ENCODE data around the gene SPTBN5. TPM values are rescaled to one million over a fixed set of nuclear protein-coding genes. Genes with fewer than 3 reads are reported as not detected.

The SPTBN5 gene
- total RNA-seq, 2 donors from 2014 or later = 2.0 to 2.8 TPM

DNA sequence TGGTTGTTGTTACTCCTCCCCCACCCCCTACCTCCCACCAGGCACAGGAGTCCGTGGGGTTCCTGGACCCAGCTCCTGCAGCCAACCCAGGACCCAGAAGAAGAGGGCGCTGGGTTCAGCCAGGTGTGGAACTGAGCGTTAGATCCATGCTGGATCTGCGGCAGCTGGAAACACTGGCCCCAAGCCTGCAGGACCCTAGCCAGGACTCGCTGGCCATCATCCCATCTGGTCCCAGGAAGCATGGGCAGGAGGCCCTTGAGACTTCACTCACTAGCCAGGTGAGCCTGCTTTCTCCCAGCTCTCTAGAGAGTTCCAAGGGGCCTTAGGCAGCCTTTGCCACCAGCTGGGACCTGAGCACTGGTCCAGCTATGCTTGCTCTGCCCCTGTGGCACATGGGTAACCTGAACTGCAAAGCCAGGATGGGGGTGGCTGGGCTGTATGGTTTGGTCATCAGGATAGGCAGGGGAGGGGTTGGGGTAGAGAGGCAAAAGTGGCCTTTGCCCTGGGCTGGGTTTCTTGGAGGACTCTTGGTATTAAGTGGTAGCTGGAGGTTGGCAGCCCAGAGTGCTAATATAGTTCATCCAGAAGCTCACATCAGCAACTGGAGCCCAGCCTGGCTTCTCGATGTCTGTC, 72.9 kb downstream of the SPTBN5 start:
- Mint-ChIP-seq H3K4me3 (no peak overlapping the region), H3K36me3 (ENCODE audit: low read depth) (peaks cover 27% of the 10 kb centered on the region), H3K9me3 (no peaks in the 10 kb centered on the region), H3K27me3 (ENCODE audit: insufficient read depth) (no peaks in the 10 kb centered on the region), H3K27ac (no peak overlapping the region), H3K4me1 (no peaks in the 10 kb centered on the region)
- Histone ChIP-seq H3K9ac (ENCODE audit: extremely low read depth, low read length, poor library complexity, severe bottlenecking) (no peak overlapping the region), H3K4me1 (ENCODE audit: control insufficient read depth, insufficient read depth, low read length) (no peaks in the 10 kb centered on the region), H3K4me3 (ENCODE audit: low read length) (no peak overlapping the region), H3K36me3 (ENCODE audit: control insufficient read depth, insufficient read depth, low read length) (peaks cover 10% of the 10 kb centered on the region), H3K27ac (ENCODE audit: low read depth, low read length) (no peak overlapping the region), H3K9me3 (ENCODE audit: control insufficient read depth, low read length) (no peaks in the 10 kb centered on the region), H3K27me3 (ENCODE audit: control insufficient read depth, insufficient read depth, low read length, poor library complexity, severe bottlenecking) (no peaks in the 10 kb centered on the region)
- WGBS, 2 experiments (ENCODE audit: insufficient coverage in 1 of 2, insufficient read length in 1 of 2) = 93 to 100% methylated on average over 5 to 6 of the region's 6 CpGs
- TF ChIP-seq, protein P1, sequence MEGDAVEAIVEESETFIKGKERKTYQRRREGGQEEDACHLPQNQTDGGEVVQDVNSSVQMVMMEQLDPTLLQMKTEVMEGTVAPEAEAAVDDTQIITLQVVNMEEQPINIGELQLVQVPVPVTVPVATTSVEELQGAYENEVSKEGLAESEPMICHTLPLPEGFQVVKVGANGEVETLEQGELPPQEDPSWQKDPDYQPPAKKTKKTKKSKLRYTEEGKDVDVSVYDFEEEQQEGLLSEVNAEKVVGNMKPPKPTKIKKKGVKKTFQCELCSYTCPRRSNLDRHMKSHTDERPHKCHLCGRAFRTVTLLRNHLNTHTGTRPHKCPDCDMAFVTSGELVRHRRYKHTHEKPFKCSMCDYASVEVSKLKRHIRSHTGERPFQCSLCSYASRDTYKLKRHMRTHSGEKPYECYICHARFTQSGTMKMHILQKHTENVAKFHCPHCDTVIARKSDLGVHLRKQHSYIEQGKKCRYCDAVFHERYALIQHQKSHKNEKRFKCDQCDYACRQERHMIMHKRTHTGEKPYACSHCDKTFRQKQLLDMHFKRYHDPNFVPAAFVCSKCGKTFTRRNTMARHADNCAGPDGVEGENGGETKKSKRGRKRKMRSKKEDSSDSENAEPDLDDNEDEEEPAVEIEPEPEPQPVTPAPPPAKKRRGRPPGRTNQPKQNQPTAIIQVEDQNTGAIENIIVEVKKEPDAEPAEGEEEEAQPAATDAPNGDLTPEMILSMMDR (conservative IDR thresholded peaks at IDR 0.05) = no peak
- DNase-seq = no peak

DNA sequence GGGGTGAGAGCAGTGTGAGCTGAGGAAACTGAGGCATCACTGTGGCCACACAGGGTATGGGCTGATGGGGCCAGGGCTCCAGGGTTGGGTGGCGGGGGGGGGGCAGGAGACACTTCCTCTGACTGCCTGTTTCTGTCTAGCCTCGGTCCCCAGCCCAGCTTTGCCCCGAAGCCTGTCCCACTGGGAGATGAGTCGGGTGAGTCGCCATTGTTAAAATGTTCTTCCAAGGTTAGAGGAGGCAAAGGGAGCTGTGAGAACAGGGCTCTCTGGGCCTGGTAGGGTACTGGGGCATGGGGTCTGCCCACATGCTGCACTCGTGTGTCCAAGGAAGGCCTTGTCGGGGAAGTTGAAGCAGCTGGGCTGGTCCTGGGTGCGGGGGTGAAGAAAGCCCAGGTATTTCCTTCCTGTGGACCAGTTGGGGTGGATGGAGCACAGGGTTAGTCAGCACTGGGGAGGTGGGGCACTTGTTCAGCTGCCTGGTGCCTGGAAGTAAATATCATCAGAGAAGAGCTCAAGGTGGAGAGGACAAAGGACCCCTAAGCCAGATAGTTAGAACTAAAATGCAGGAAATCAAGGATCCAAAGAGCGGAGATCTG, 74.3 kb downstream of the SPTBN5 start:
- Histone ChIP-seq H3K36me3 (ENCODE audit: control insufficient read depth, insufficient read depth, low read length) (peaks cover 10% of the 10 kb centered on the region), H3K9ac (ENCODE audit: extremely low read depth, low read length, poor library complexity, severe bottlenecking) (no peak overlapping the region), H3K4me1 (ENCODE audit: control insufficient read depth, insufficient read depth, low read length) (no peaks in the 10 kb centered on the region), H3K27ac (ENCODE audit: low read depth, low read length) (no peak overlapping the region), H3K27me3 (ENCODE audit: control insufficient read depth, insufficient read depth, low read length, poor library complexity, severe bottlenecking) (no peaks in the 10 kb centered on the region), H3K4me3 (ENCODE audit: low read length) (no peak overlapping the region), H3K9me3 (ENCODE audit: control insufficient read depth, low read length) (no peaks in the 10 kb centered on the region)
- no peak for DNase-seq
- peaks cover 26% of the 10 kb centered on the region for H3K36me3 Mint-ChIP-seq (ENCODE audit: low read depth)
- TF ChIP-seq, protein P1 (conservative IDR thresholded peaks at IDR 0.05) = no peak
- H3K9me3 Mint-ChIP-seq = no peaks in the 10 kb centered on the region
- no peaks in the 10 kb centered on the region for H3K27me3 Mint-ChIP-seq (ENCODE audit: insufficient read depth)
- WGBS, 2 experiments (ENCODE audit: insufficient coverage in 1 of 2, insufficient read length in 1 of 2) = 90 to 96% methylated on average over 6 to 9 of the region's 9 CpGs
- H3K4me1 Mint-ChIP-seq = no peaks in the 10 kb centered on the region
- H3K27ac Mint-ChIP-seq = no peak overlapping the region
- H3K4me3 Mint-ChIP-seq = no peak overlapping the region

DNA sequence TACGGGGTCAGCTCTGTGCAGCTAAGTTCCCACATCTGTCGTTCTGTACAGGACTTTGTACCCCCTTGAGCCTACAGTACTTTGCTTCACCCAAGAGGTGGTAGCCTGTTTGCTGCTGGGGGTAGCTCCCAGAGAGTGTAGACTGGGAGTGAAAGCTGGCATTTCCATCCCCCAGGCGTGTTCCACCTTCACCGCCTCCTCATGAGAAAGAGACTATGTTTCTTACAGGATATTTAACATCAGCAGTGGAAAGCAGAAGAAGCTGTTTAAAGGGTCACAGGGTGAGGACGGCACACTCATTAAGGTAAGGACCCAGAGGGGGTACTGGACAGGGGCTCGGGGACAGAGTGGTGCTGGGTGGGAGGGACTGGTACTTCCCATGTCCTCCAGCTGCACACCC, 76.1 kb downstream of the SPTBN5 start:
- no peaks in the 10 kb centered on the region for H3K27me3 Mint-ChIP-seq (ENCODE audit: insufficient read depth)
- H3K4me3 Mint-ChIP-seq = no peak overlapping the region
- no peaks in the 10 kb centered on the region for H3K4me1 ChIP-seq (ENCODE audit: control insufficient read depth, insufficient read depth, low read length)
- no peak for DNase-seq
- H3K9me3 ChIP-seq (ENCODE audit: control insufficient read depth, low read length) = no peaks in the 10 kb centered on the region
- no peaks in the 10 kb centered on the region for H3K27me3 ChIP-seq (ENCODE audit: control insufficient read depth, insufficient read depth, low read length, poor library complexity, severe bottlenecking)
- no peak overlapping the region for H3K4me3 ChIP-seq (ENCODE audit: low read length)
- H3K27ac Mint-ChIP-seq = no peak overlapping the region
- no peaks in the 10 kb centered on the region for H3K9me3 Mint-ChIP-seq
- no peaks in the 10 kb centered on the region for H3K4me1 Mint-ChIP-seq
- WGBS, 2 experiments (ENCODE audit: insufficient coverage in 1 of 2, insufficient read length in 1 of 2) = 87 to 93% methylated on average over 4 to 6 of the region's 6 CpGs
- TF ChIP-seq, protein P1 (conservative IDR thresholded peaks at IDR 0.05) = no peak
- no peak overlapping the region for H3K27ac ChIP-seq (ENCODE audit: low read depth, low read length)
- peaks cover 18% of the 10 kb centered on the region for H3K36me3 Mint-ChIP-seq (ENCODE audit: low read depth)
- H3K9ac ChIP-seq (ENCODE audit: extremely low read depth, low read length, poor library complexity, severe bottlenecking) = no peak overlapping the region
- peaks cover 10% of the 10 kb centered on the region for H3K36me3 ChIP-seq (ENCODE audit: control insufficient read depth, insufficient read depth, low read length)
